Measurements from ENCODE around the gene SESN2. TPM values are rescaled to one million over a fixed set of nuclear protein-coding genes. Genes with fewer than 3 reads are reported as not detected.

Gene SESN2
- total RNA-seq, 4 donors from 2014 or later, result 7.5 to 16.4 (median 11.9) TPM

GRCh38 chr1:28266920-28267322, 7.6 kb downstream of the SESN2 start:
- 49% methylated on average over 5 of the region's 5 CpGs for WGBS
- TF ChIP-seq POLR2A (IDR thresholded peaks at IDR 0.05; ENCODE audit: low read depth) (no peak), POLR2AphosphoS5 (IDR thresholded peaks at IDR 0.05) (no peak), EP300 (IDR thresholded peaks at IDR 0.05) (no peak)
- TF ChIP-seq, protein P1, sequence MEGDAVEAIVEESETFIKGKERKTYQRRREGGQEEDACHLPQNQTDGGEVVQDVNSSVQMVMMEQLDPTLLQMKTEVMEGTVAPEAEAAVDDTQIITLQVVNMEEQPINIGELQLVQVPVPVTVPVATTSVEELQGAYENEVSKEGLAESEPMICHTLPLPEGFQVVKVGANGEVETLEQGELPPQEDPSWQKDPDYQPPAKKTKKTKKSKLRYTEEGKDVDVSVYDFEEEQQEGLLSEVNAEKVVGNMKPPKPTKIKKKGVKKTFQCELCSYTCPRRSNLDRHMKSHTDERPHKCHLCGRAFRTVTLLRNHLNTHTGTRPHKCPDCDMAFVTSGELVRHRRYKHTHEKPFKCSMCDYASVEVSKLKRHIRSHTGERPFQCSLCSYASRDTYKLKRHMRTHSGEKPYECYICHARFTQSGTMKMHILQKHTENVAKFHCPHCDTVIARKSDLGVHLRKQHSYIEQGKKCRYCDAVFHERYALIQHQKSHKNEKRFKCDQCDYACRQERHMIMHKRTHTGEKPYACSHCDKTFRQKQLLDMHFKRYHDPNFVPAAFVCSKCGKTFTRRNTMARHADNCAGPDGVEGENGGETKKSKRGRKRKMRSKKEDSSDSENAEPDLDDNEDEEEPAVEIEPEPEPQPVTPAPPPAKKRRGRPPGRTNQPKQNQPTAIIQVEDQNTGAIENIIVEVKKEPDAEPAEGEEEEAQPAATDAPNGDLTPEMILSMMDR (IDR thresholded peaks at IDR 0.05), result no peak
- Histone ChIP-seq H3K36me3 (peaks cover 6 to 21% (median 12%) of the 10 kb centered on the region in 4 donors), H3K4me3 (no peak overlapping the region), H3K4me1 (peaks cover 13 to 27% (median 19%) of the 10 kb centered on the region in 4 donors), H3K27me3 (no peaks in the 10 kb centered on the region), H3K27ac (replicated peaks in 1 of 4) (no peak overlapping the region), H3K9me3 (no peaks in the 10 kb centered on the region)
- intact Hi-C loops (cut with DNase I), result no loop called here
- no peak for DNase-seq (ENCODE audit: extremely low spot score)

DNA sequence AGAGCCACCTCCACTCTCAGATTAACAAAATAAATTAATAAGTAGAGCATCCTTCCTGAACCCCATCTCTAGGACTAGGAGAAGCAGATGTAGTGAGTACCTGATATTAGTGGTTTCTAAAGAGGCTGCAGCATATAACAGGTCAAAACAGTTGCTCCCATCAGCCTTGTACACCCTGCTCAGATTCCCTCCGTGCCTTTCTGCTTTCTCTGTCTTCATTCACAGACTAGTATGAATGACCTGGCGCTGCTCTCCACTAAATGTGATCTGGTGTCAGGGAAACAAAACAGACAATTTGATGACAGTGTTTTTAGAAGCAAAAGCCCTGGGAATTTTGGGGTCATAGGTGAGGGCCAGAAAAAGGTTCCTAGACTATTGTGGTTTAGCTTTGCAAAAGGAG, 8.3 kb downstream of the SESN2 start:
- no peaks in the 10 kb centered on the region for H3K9me3 ChIP-seq
- H3K27me3 ChIP-seq, result no peaks in the 10 kb centered on the region
- H3K4me1 ChIP-seq, result peaks cover 10 to 22% (median 15%) of the 10 kb centered on the region in 4 donors
- DNase-seq (ENCODE audit: extremely low spot score), result no peak
- intact Hi-C loops (cut with DNase I), result no loop called here
- no peak overlapping the region for H3K27ac ChIP-seq (replicated peaks in 1 of 4)
- TF ChIP-seq, protein P1 (IDR thresholded peaks at IDR 0.05), result no peak
- TF ChIP-seq POLR2AphosphoS5 (IDR thresholded peaks at IDR 0.05), result no peak
- TF ChIP-seq POLR2A (IDR thresholded peaks at IDR 0.05; ENCODE audit: low read depth), result no peak
- TF ChIP-seq EP300 (IDR thresholded peaks at IDR 0.05), result no peak
- H3K36me3 ChIP-seq, result peaks cover 13 to 28% (median 19%) of the 10 kb centered on the region in 4 donors
- WGBS, result 81% methylated on average over 2 of the region's 2 CpGs
- no peak overlapping the region for H3K4me3 ChIP-seq

GRCh38 chr1:28269529-28269928, 10.2 kb downstream of the SESN2 start:
- TF ChIP-seq POLR2A (IDR thresholded peaks at IDR 0.05; ENCODE audit: low read depth) (no peak), POLR2AphosphoS5 (IDR thresholded peaks at IDR 0.05) (no peak), EP300 (IDR thresholded peaks at IDR 0.05) (no peak)
- TF ChIP-seq, protein P1 (IDR thresholded peaks at IDR 0.05), result no peak
- no peaks in the 10 kb centered on the region for H3K27me3 ChIP-seq
- intact Hi-C loops (cut with DNase I), result no loop called here
- no peak overlapping the region for H3K4me3 ChIP-seq
- H3K4me1 ChIP-seq, result peaks cover 0 to 16% (median 11%) of the 10 kb centered on the region in 4 donors
- no peak overlapping the region for H3K27ac ChIP-seq (replicated peaks in 1 of 4)
- WGBS, result 69% methylated on average over 2 of the region's 2 CpGs
- no peaks in the 10 kb centered on the region for H3K9me3 ChIP-seq
- H3K36me3 ChIP-seq, result peaks cover 32 to 47% (median 38%) of the 10 kb centered on the region in 4 donors
- no peak for DNase-seq (ENCODE audit: extremely low spot score)

GRCh38 chr1:28272215-28272852, 13.0 kb downstream of the SESN2 start:
- Histone ChIP-seq H3K27me3 (no peaks in the 10 kb centered on the region), H3K4me3 (no peak overlapping the region), H3K9me3 (no peaks in the 10 kb centered on the region), H3K36me3 (peaks cover 44 to 75% (median 59%) of the 10 kb centered on the region in 4 donors), H3K27ac (replicated peaks in 1 of 4) (no peak overlapping the region), H3K4me1 (peaks cover 0 to 6% (median under 1%) of the 10 kb centered on the region in 4 donors)
- over 99% methylated on average over 17 of the region's 20 CpGs for WGBS
- TF ChIP-seq, protein P1 (IDR thresholded peaks at IDR 0.05), result no peak
- TF ChIP-seq EP300 (IDR thresholded peaks at IDR 0.05), result no peak
- no peak for TF ChIP-seq POLR2A (IDR thresholded peaks at IDR 0.05; ENCODE audit: low read depth)
- TF ChIP-seq POLR2AphosphoS5 (IDR thresholded peaks at IDR 0.05), result no peak
- DNase-seq (ENCODE audit: extremely low spot score), result no peak
- intact Hi-C loops (cut with DNase I), result no loop called here

Measured in esophagus muscularis mucosa (tissue), 4 donors.